GM12874 (cell line): ENCODE measurements around the gene SELPLG.

Experiments
- CTCF ChIP-seq: IDR thresholded peaks from 2 replicates; pipeline ENCODE4 v1.5.1; 2011; ENCODE audit warnings: low read depth, mild to moderate bottlenecking, control low read depth, low read length, moderate library complexity; ENCODE audit not compliant: insufficient read depth

SELPLG gene

GRCh38 chr12:108605690-108606406, 27.8 kb downstream of the SELPLG start:
- no peak for TF ChIP-seq CTCF

GRCh38 chr12:108605000-108605689, 28.5 kb downstream of the SELPLG start:
- no peak for TF ChIP-seq CTCF

GRCh38 chr12:108604208-108604941, 29.3 kb downstream of the SELPLG start:
- TF ChIP-seq CTCF: no peak

DNA sequence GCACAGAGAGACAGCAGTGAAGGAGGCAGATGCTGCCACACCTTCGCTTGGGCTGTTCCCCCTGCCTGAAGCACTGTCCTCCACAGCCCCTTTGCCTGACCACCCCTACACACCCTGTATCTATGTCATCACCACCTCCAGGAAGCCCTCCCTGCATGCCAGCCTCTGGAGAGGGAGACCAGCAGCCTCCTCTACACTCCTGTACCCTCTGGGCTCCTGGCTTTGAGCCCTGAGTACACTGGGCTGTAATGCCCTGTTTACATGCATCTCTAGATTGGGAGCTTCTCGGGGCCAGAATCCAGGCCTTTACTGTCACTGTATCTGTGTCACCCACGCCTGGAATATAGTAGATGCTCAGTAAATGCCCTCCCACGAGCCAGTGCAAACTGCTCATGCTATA, 30.0 kb downstream of the SELPLG start:
- no peak for TF ChIP-seq CTCF

GRCh38 chr12:108602976-108603704, 30.6 kb downstream of the SELPLG start:
- no peak for TF ChIP-seq CTCF

DNA sequence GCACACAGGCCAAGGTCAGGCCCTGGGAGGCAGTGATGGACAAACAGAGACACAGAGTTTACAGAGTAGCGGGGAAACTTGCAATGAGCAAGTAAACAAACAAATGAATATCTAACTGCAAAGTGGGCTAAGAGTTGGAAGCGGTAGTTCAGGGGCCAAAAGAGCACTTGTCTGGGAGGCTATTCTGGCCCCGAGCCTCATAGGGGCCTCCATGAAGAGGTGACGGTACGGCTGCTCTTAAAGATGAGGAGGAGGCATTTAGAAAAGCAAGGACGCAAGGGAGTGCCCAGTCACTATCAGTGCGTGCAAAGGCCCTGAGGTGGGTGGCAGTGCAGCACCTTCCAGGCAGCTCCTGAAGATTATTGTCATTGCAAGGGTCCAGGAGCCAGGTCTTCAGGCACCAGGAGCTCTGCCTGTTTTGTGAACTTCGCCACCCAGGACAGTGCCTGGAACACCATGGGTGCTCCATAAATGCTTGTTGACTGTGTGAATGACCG, 31.4 kb downstream of the SELPLG start:
- TF ChIP-seq CTCF: no peak

- no peak for TF ChIP-seq CTCF
These were observed 33.0 kb downstream of the SELPLG start for GRCh38 chr12:108600702-108601007.
